Measurements from ENCODE around the gene PCDH20. TPM values are rescaled to one million over a fixed set of nuclear protein-coding genes. Genes with fewer than 3 reads are reported as not detected.

The PCDH20 gene
- total and polyA plus RNA-seq, 3 donors from 2014 or later, result 0.39 to 0.88 (median 0.56) TPM

GRCh38 chr13:61417086-61417570 is 1.5 kb upstream of the PCDH20 start:
- H3K27ac ChIP-seq, result no peak overlapping the region
- DNase-seq, result no peak
- H3K27me3 ChIP-seq, result no peaks in the 10 kb centered on the region
- no peaks in the 10 kb centered on the region for H3K9me3 ChIP-seq
- H3K4me1 ChIP-seq, result no peaks in the 10 kb centered on the region
- TF ChIP-seq POLR2A (IDR thresholded peaks at IDR 0.05), result no peak
- no peak overlapping the region for H3K4me3 ChIP-seq
- 51 to 67% methylated on average over 5 of the region's 5 CpGs for WGBS, 2 donors
- no peaks in the 10 kb centered on the region for H3K36me3 ChIP-seq (ENCODE audit: low read depth, missing control alignments)
- intact Hi-C loops (cut with DNase I; ENCODE audit: low total_unique reads), result no loop called here

GRCh38 chr13:61415058-61415721 is 459 bp downstream of the PCDH20 start:
- H3K36me3 ChIP-seq (ENCODE audit: low read depth, missing control alignments), result no peaks in the 10 kb centered on the region
- intact Hi-C loops (cut with DNase I; ENCODE audit: low total_unique reads), result no loop called here
- no peak overlapping the region for H3K27ac ChIP-seq
- H3K4me3 ChIP-seq, result peak overlapping the region; percentile 17 to 29
- no peaks in the 10 kb centered on the region for H3K27me3 ChIP-seq
- TF ChIP-seq CTCF (IDR thresholded peaks at IDR 0.05) (no peak), POLR2A (IDR thresholded peaks at IDR 0.05) (no peak)
- no peaks in the 10 kb centered on the region for H3K4me1 ChIP-seq
- no peaks in the 10 kb centered on the region for H3K9me3 ChIP-seq
- 2% methylated on average over 14 to 30 of the region's 30 CpGs for WGBS, 2 donors
- peak; percentile 48 for DNase-seq

- intact Hi-C loops (cut with DNase I; ENCODE audit: low total_unique reads), result no loop called here
- Histone ChIP-seq H3K27me3 (no peaks in the 10 kb centered on the region), H3K4me1 (no peaks in the 10 kb centered on the region), H3K9me3 (no peaks in the 10 kb centered on the region), H3K36me3 (ENCODE audit: low read depth, missing control alignments) (no peaks in the 10 kb centered on the region), H3K27ac (no peak overlapping the region), H3K4me3 (peak overlapping the region; percentile 17 to 29)
- TF ChIP-seq POLR2A (IDR thresholded peaks at IDR 0.05), result no peak
- TF ChIP-seq CTCF (IDR thresholded peaks at IDR 0.05), result no peak
- DNase-seq, result no peak
- 1% methylated on average over 11 to 16 of the region's 16 CpGs for WGBS, 2 donors
Measured at GRCh38 chr13:61414686-61415057, 977 bp downstream of the PCDH20 start.

- TF ChIP-seq POLR2A (IDR thresholded peaks at IDR 0.05) (no peak), CTCF (IDR thresholded peaks at IDR 0.05) (no peak)
- intact Hi-C loops (cut with DNase I; ENCODE audit: low total_unique reads), result no loop called here
- H3K27me3 ChIP-seq, result no peaks in the 10 kb centered on the region
- no peaks in the 10 kb centered on the region for H3K4me1 ChIP-seq
- H3K36me3 ChIP-seq (ENCODE audit: low read depth, missing control alignments), result no peaks in the 10 kb centered on the region
- 2% methylated on average over 30 to 41 of the region's 41 CpGs for WGBS, 2 donors
- DNase-seq, result no peak
- H3K9me3 ChIP-seq, result no peaks in the 10 kb centered on the region
- no peak overlapping the region for H3K27ac ChIP-seq
- H3K4me3 ChIP-seq, result peak overlapping the region in 1 of 2 donors; percentile 8
Measured at GRCh38 chr13:61413572-61414535, 1.8 kb downstream of the PCDH20 start.

GRCh38 chr13:61410669-61411297 is 4.9 kb downstream of the PCDH20 start:
- Histone ChIP-seq H3K27me3 (no peaks in the 10 kb centered on the region), H3K27ac (no peak overlapping the region), H3K4me1 (no peaks in the 10 kb centered on the region), H3K9me3 (no peaks in the 10 kb centered on the region), H3K36me3 (ENCODE audit: low read depth, missing control alignments) (no peaks in the 10 kb centered on the region), H3K4me3 (no peak overlapping the region)
- intact Hi-C loops (cut with DNase I; ENCODE audit: low total_unique reads), result no loop called here
- TF ChIP-seq CTCF (IDR thresholded peaks at IDR 0.05), result peak in 2 of 3 experiments; percentile 4 to 38
- no peak for TF ChIP-seq POLR2A (IDR thresholded peaks at IDR 0.05)
- no peak for DNase-seq
- WGBS, 2 donors, result 93 to 97% methylated on average over 1 of the region's 1 CpG
